Mesenchymal stem cell (in vitro differentiated cells and primary cell): Measurements from ENCODE around the gene TBC1D32.

ENCODE experiments used
- DNase-seq: peaks from one replicate; pipeline ENCODE4 v3.0.0-alpha.2; 2013
- H2AFZ ChIP-seq: one replicate; pipeline ENCODE4 v1.6.1; 2013; ENCODE audit warnings: low read depth, mild to moderate bottlenecking, control low read depth, inconsistent platforms, low read length, moderate library complexity
- H2AK5ac ChIP-seq: 2 replicates; pipeline ENCODE4 v1.6.1; 2013; ENCODE audit warnings: low read length, moderate library complexity, mild to moderate bottlenecking, inconsistent platforms; ENCODE audit not compliant: severe bottlenecking
- H2BK120ac ChIP-seq: one replicate; pipeline ENCODE4 v1.6.1; 2013; ENCODE audit warnings: low read depth, mild to moderate bottlenecking, inconsistent platforms, low read length, moderate library complexity
- H2BK12ac ChIP-seq, 2 experiments: one replicate each; pipeline ENCODE4 v1.6.1; 2013; ENCODE audit warnings: inconsistent platforms in 2 of 2, low read length in 2 of 2, mild to moderate bottlenecking in 2 of 2, moderate library complexity in 2 of 2, control low read depth in 1 of 2
- H2BK15ac ChIP-seq: one replicate; pipeline ENCODE4 v1.6.1; 2013; ENCODE audit warnings: mild to moderate bottlenecking, low read depth, inconsistent platforms; ENCODE audit not compliant: poor library complexity, severe bottlenecking
- H2BK5ac ChIP-seq: 2 replicates; pipeline ENCODE4 v1.6.1; 2013; ENCODE audit warnings: low read depth, mild to moderate bottlenecking, low read length, control low read depth, inconsistent platforms; ENCODE audit not compliant: poor library complexity, severe bottlenecking
- H3K14ac ChIP-seq, 2 experiments: one replicate each; pipeline ENCODE4 v1.6.1; 2013; ENCODE audit warnings: inconsistent platforms in 2 of 2, low read length in 2 of 2, control low read depth in 1 of 2, mild to moderate bottlenecking in 1 of 2, moderate library complexity in 1 of 2
- H3K18ac ChIP-seq, 2 experiments: one replicate each; pipeline ENCODE4 v1.6.1; 2013; ENCODE audit warnings: inconsistent platforms in 2 of 2, low read length in 2 of 2, control low read depth in 1 of 2, low read depth in 1 of 2, mild to moderate bottlenecking in 1 of 2
- H3K23ac ChIP-seq, 2 experiments: one replicate each; pipeline ENCODE4 v1.6.1; 2013; ENCODE audit warnings: inconsistent platforms in 2 of 2, low read length in 2 of 2, mild to moderate bottlenecking in 2 of 2, moderate library complexity in 2 of 2, control low read depth in 1 of 2
- H3K27ac ChIP-seq: 2 replicates; pipeline ENCODE4 v1.5.1; 2013; ENCODE audit warnings: mild to moderate bottlenecking, moderate library complexity, low read length, control low read depth, inconsistent platforms; ENCODE audit not compliant: poor library complexity, severe bottlenecking
- H3K27me3 ChIP-seq, 2 experiments: 2 replicates each; pipeline versions ENCODE4 v1.6.1 to v1.7.0; 2013; ENCODE audit warnings: low read length in 2 of 2, mild to moderate bottlenecking in 2 of 2, moderate library complexity in 2 of 2, control low read depth in 1 of 2, inconsistent platforms in 1 of 2; ENCODE audit not compliant: control insufficient read depth in 1 of 2, insufficient read depth in 1 of 2
- H3K36me3 ChIP-seq, 2 experiments: 2 replicates each; pipeline versions ENCODE4 v1.6.1 to v1.7.0; 2013; ENCODE audit warnings: low read length in 2 of 2, control low read depth in 1 of 2, inconsistent platforms in 1 of 2, low read depth in 1 of 2, mild to moderate bottlenecking in 1 of 2; ENCODE audit not compliant: insufficient read depth in 2 of 2, control insufficient read depth in 1 of 2
- H3K4ac ChIP-seq, 2 experiments: one replicate each; pipeline ENCODE4 v1.6.1; 2013; ENCODE audit warnings: inconsistent platforms in 2 of 2, low read length in 2 of 2, mild to moderate bottlenecking in 2 of 2, moderate library complexity in 2 of 2, control low read depth in 1 of 2, low read depth in 1 of 2
- H3K4me1 ChIP-seq: 2 replicates; pipeline ENCODE4 v1.6.1; 2013; ENCODE audit warnings: low read depth, low read length, control low read depth; ENCODE audit not compliant: control insufficient read depth, insufficient read depth
- H3K4me2 ChIP-seq: 2 replicates; pipeline ENCODE4 v1.6.1; 2013; ENCODE audit warnings: low read length, mild to moderate bottlenecking, inconsistent platforms; ENCODE audit not compliant: poor library complexity, severe bottlenecking
- H3K4me3 ChIP-seq, 2 experiments: 2 replicates each; pipeline versions ENCODE4 v1.5.1 to v1.7.0; 2013; ENCODE audit warnings: low read length in 2 of 2, mild to moderate bottlenecking in 2 of 2, control low read depth in 1 of 2, low read depth in 1 of 2; ENCODE audit not compliant: insufficient read depth in 1 of 2
- H3K79me1 ChIP-seq: replicated peaks from 2 replicates; pipeline ENCODE4 v1.6.1; 2013; ENCODE audit warnings: mild to moderate bottlenecking, control low read depth, low read length, inconsistent platforms; ENCODE audit not compliant: poor library complexity, severe bottlenecking
- H3K9ac ChIP-seq: 2 replicates; pipeline ENCODE4 v1.7.0; 2013; ENCODE audit warnings: mild to moderate bottlenecking, low read length, moderate library complexity
- H3K9me3 ChIP-seq: 2 replicates; pipeline ENCODE4 v1.7.0; 2013; ENCODE audit warnings: mild to moderate bottlenecking, low read length; ENCODE audit not compliant: control insufficient read depth
- H4K8ac ChIP-seq: one replicate; pipeline ENCODE4 v1.6.1; 2013; ENCODE audit warnings: inconsistent platforms, mild to moderate bottlenecking, low read length, moderate library complexity
- H4K91ac ChIP-seq: one replicate; pipeline ENCODE4 v1.6.1; 2013; ENCODE audit warnings: mild to moderate bottlenecking, low read length, inconsistent platforms
- WGBS: methylation state at CpG from one replicate; pipeline ENCODE4 v1.1.7; 2013; ENCODE audit warnings: mixed read lengths; 5-methylcytosine and 5-hydroxymethylcytosine counted together

TBC1D32 gene

DNA sequence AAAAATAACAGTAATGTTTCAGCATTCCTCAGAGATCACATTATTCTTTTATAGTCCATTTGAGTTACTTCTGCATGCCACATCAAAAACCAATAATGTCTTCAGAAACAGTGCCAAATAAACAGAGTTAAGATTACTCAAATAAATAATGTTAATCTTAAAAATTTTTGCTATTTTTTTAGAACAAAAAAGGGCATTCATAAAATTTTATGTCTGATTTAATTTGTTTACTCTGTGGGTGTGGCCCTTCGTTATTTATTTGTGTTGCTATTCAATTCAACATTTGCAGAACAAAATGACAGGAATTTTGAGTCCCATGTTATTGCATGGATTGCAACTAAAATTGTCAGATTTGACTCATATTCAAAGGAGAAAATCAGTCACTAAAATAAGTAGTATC lies 18.7 kb upstream of the TBC1D32 start:
- Histone ChIP-seq H3K36me3 (no peaks in the 10 kb centered on the region), H2AK5ac (no peak overlapping the region), H3K4ac (no peak overlapping the region), H2AFZ (no peak overlapping the region), H3K27me3 (no peaks in the 10 kb centered on the region), H3K79me1 (no peaks in the 10 kb centered on the region), H3K4me3 (no peak overlapping the region), H4K91ac (no peak overlapping the region), H2BK15ac (no peak overlapping the region), H3K9ac (no peak overlapping the region), H3K23ac (no peak overlapping the region), H3K14ac (no peak overlapping the region), H2BK120ac (no peak overlapping the region), H3K4me2 (no peak overlapping the region), H3K9me3 (no peaks in the 10 kb centered on the region), H2BK12ac (no peak overlapping the region), H3K4me1 (no peaks in the 10 kb centered on the region), H3K27ac (no peak overlapping the region), H3K18ac (no peak overlapping the region), H4K8ac (no peak overlapping the region), H2BK5ac (no peak overlapping the region)
- WGBS = 80% methylated on average over 1 of the region's 1 CpG
- DNase-seq = no peak

DNA sequence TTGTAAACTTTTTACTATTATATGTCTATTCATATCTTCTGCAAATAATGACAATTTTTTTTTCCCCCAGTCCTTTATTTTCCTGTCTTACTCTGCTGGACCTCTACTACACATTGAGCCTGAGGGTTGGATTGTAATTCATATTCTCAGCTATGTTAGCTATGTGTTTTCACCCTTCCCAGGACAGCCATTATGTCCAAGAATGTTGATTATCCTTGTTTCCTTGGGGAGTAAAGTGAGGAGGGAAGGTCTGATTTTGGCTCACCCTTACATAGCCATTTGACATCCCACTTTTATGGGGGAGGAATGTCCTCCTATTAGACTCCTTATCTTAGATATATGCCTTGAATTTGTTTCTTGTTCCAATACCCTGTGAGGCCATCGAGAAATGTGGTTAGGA lies 17.6 kb upstream of the TBC1D32 start:
- no peak overlapping the region for H3K18ac ChIP-seq
- H3K4me3 ChIP-seq = no peak overlapping the region
- no peaks in the 10 kb centered on the region for H3K27me3 ChIP-seq
- H2BK5ac ChIP-seq = no peak overlapping the region
- no peak overlapping the region for H3K23ac ChIP-seq
- H3K4ac ChIP-seq = no peak overlapping the region
- H3K79me1 ChIP-seq = no peaks in the 10 kb centered on the region
- H3K14ac ChIP-seq = no peak overlapping the region
- no peak overlapping the region for H2BK15ac ChIP-seq
- WGBS = 100% methylated on average over 1 of the region's 1 CpG
- no peaks in the 10 kb centered on the region for H3K4me1 ChIP-seq
- no peak overlapping the region for H2AFZ ChIP-seq
- no peak overlapping the region for H2BK120ac ChIP-seq
- H3K36me3 ChIP-seq = no peaks in the 10 kb centered on the region
- no peak overlapping the region for H3K9ac ChIP-seq
- no peak overlapping the region for H4K91ac ChIP-seq
- H3K9me3 ChIP-seq = no peaks in the 10 kb centered on the region
- no peak overlapping the region for H3K4me2 ChIP-seq
- H3K27ac ChIP-seq = no peak overlapping the region
- no peak overlapping the region for H2AK5ac ChIP-seq
- no peak overlapping the region for H4K8ac ChIP-seq
- no peak overlapping the region for H2BK12ac ChIP-seq
- DNase-seq = no peak

DNA sequence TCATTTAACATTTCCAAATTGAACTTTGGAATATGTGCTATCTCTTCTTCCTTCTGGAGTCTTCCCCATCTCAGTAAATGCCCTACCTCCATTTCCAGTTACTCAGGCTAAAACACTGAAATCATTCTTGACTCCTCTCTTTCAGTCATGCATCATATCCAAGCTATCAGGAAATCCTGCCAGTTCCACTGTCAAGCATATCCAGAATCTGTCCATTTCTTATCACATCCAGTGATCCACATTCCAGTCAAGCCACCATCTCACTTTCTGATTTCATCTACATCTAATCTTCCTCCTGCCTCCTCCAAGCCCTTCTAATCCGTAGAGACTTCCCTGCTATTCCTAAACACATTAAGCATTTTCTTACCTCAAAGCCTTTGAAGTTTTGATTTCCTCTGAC lies 15.3 kb upstream of the TBC1D32 start:
- H2BK5ac ChIP-seq = no peak overlapping the region
- H2BK15ac ChIP-seq = no peak overlapping the region
- H3K27me3 ChIP-seq = no peaks in the 10 kb centered on the region
- H3K23ac ChIP-seq = no peak overlapping the region
- H2BK12ac ChIP-seq = no peak overlapping the region
- H3K36me3 ChIP-seq = no peaks in the 10 kb centered on the region
- no peak overlapping the region for H3K4me3 ChIP-seq
- H3K4ac ChIP-seq = no peak overlapping the region
- no peak overlapping the region for H3K27ac ChIP-seq
- no peak overlapping the region for H2AFZ ChIP-seq
- H2AK5ac ChIP-seq = no peak overlapping the region
- H3K4me1 ChIP-seq = no peaks in the 10 kb centered on the region
- H3K79me1 ChIP-seq = no peaks in the 10 kb centered on the region
- H3K18ac ChIP-seq = no peak overlapping the region
- DNase-seq = no peak
- H3K4me2 ChIP-seq = no peak overlapping the region
- H2BK120ac ChIP-seq = no peak overlapping the region
- no peak overlapping the region for H3K14ac ChIP-seq
- H3K9me3 ChIP-seq = no peaks in the 10 kb centered on the region
- H3K9ac ChIP-seq = no peak overlapping the region
- H4K8ac ChIP-seq = no peak overlapping the region
- H4K91ac ChIP-seq = no peak overlapping the region
- WGBS = 60% methylated on average over 1 of the region's 1 CpG

DNA sequence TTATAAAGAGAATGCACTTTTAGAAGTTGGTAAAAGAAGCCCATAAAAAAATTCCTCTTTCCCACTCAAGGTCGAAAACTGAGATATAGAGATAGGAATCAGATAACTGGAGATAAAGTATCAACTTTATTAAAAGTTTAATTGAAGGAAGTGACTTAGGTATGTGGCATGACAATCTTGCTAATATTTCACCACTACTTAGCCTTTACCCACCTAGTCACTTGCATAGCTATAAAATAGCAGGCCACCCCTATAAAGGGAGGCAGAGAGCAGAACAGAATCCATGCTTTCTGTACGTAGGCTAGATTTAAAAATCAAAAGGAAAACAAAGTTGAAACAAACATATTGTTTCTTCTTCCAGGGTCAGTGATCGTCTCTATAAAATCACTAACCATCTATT lies 13.2 kb upstream of the TBC1D32 start:
- no peak for DNase-seq
- H2BK12ac ChIP-seq = no peak overlapping the region
- H3K23ac ChIP-seq = no peak overlapping the region
- no peaks in the 10 kb centered on the region for H3K4me1 ChIP-seq
- no peak overlapping the region for H3K27ac ChIP-seq
- WGBS = 100% methylated on average over 1 of the region's 3 CpGs
- no peak overlapping the region for H3K4me3 ChIP-seq
- H2BK5ac ChIP-seq = no peak overlapping the region
- no peak overlapping the region for H3K14ac ChIP-seq
- no peak overlapping the region for H4K8ac ChIP-seq
- H3K36me3 ChIP-seq = no peaks in the 10 kb centered on the region
- no peak overlapping the region for H3K9ac ChIP-seq
- no peak overlapping the region for H2AFZ ChIP-seq
- no peak overlapping the region for H3K18ac ChIP-seq
- no peak overlapping the region for H2AK5ac ChIP-seq
- H3K79me1 ChIP-seq = no peaks in the 10 kb centered on the region
- H4K91ac ChIP-seq = no peak overlapping the region
- H3K4ac ChIP-seq = no peak overlapping the region
- no peaks in the 10 kb centered on the region for H3K27me3 ChIP-seq
- no peak overlapping the region for H3K4me2 ChIP-seq
- no peak overlapping the region for H2BK120ac ChIP-seq
- H2BK15ac ChIP-seq = no peak overlapping the region
- no peaks in the 10 kb centered on the region for H3K9me3 ChIP-seq
